Measurements from ENCODE around the gene OR52H1. TPM values are rescaled to one million over a fixed set of nuclear protein-coding genes. Genes with fewer than 3 reads are reported as not detected.

The OR52H1 gene
- not detected for total RNA-seq
- long read RNA-seq, result 0 reads

DNA sequence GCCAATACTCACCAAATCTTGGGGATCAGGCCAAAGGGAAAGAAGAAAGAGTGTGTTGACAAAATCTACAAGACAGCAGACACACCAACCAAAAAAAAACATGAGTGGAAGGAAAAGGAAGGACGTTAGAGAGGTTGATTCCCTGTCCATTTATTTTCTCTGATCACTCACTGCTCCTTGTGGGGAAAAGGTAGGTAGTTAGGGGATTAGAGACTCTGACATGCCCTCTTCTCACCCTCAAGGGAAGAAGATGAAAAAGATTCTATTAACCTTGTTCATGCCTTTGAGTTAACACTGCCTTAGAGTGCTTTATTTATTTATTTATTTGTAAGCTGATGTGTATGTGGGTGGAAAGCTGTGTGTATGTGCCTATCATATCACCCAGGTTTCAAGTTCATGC is at the start of gene OR52H1:
OR52H1 (minus strand) TSS at position 101 of the 400 bp plus-strand sequence. CDS start 3,035 bp downstream, outside the sequence.
- DNase-seq, result no peak
- no peaks in the 10 kb centered on the region for H3K4me1 ChIP-seq
- no peak within 1 kb of the TSS for H3K4me3 ChIP-seq
- no peak within 1 kb of the TSS for H3K27ac ChIP-seq (replicated peaks)
- no peaks in the 10 kb centered on the region for H3K9me3 ChIP-seq (replicated peaks)
- H3K36me3 ChIP-seq, result no peaks in the 10 kb centered on the region
- TF ChIP-seq, protein P1, sequence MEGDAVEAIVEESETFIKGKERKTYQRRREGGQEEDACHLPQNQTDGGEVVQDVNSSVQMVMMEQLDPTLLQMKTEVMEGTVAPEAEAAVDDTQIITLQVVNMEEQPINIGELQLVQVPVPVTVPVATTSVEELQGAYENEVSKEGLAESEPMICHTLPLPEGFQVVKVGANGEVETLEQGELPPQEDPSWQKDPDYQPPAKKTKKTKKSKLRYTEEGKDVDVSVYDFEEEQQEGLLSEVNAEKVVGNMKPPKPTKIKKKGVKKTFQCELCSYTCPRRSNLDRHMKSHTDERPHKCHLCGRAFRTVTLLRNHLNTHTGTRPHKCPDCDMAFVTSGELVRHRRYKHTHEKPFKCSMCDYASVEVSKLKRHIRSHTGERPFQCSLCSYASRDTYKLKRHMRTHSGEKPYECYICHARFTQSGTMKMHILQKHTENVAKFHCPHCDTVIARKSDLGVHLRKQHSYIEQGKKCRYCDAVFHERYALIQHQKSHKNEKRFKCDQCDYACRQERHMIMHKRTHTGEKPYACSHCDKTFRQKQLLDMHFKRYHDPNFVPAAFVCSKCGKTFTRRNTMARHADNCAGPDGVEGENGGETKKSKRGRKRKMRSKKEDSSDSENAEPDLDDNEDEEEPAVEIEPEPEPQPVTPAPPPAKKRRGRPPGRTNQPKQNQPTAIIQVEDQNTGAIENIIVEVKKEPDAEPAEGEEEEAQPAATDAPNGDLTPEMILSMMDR (IDR thresholded peaks at IDR 0.05; ENCODE audit: borderline replicate concordance), result no peak
- no peaks in the 10 kb centered on the region for H3K27me3 ChIP-seq (ENCODE audit: low read depth)
- intact Hi-C loops (cut with micrococcal nuclease), result no loop called here

DNA sequence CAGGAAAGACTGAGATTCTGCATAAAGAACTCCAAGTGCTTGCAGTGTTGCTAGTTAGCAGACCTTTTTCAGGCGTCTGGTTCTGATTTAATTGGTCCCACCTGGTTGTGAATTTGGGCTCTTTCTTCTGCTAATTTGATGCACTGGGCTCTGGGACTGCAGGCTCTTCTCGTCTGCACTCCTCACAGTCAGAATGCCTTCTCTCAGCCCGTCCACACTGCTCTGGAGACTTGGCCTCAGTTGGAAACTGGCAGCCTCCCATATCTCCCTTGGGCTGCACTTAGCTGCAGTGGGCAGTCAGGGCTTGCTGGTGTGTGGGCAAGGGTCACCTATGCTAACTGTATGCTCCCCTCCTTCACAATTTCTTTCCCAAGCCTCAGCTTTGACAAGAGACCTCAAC is 49.6 kb upstream of the OR52H1 start:
- Histone ChIP-seq H3K4me1 (peaks cover 29% of the 10 kb centered on the region), H3K4me3 (no peak overlapping the region), H3K36me3 (no peaks in the 10 kb centered on the region), H3K9me3 (replicated peaks) (no peaks in the 10 kb centered on the region), H3K27me3 (ENCODE audit: low read depth) (no peaks in the 10 kb centered on the region), H3K27ac (replicated peaks) (no peak overlapping the region)
- intact Hi-C loops (cut with micrococcal nuclease), result no loop called here
- TF ChIP-seq, protein P1 (IDR thresholded peaks at IDR 0.05; ENCODE audit: borderline replicate concordance), result no peak
- no peak for DNase-seq

DNA sequence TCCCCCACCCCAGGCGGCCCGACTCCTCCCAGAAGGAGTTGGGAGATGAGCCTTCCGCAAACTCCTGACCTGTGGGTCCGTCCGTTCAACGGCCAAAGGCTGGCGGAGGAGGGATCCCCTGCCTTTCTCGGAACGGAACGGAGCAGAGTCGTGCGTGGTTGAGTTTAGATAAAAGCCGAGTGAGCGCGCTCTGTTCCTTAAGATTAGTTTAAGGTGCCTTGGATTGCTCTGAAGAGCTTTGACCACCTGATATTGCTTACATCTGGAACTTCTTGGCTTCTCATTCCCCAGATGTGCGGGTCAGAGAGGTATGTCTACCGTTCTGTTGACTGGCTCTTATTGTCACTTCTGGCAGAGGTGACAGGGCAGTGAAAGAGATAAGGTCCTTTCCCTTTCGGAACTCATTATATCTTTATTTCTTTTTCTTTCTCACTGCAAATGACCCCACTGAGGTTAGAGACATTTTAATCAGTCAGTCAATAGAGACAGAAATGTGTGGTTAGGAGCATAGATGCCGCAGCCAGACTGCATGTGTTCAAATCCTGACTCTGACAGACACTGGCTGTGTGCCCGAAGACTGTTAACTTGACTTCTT is 48.4 kb upstream of the OR52H1 start, which contains the start of gene TRIM6:
TRIM6 (plus strand) TSS at position 31 of the 595 bp plus-strand sequence; CDS start at position 292, 261 bp downstream.
- Histone ChIP-seq H3K27me3 (ENCODE audit: low read depth) (no peaks in the 10 kb centered on the region), H3K36me3 (no peaks in the 10 kb centered on the region), H3K4me1 (peaks cover 29% of the 10 kb centered on the region), H3K27ac (replicated peaks) (peak within 1 kb of the TSS; percentile 58), H3K4me3 (peak within 1 kb of the TSS; percentile 68), H3K9me3 (replicated peaks) (no peaks in the 10 kb centered on the region)
- DNase-seq, result peak; percentile 50
- intact Hi-C loops (cut with micrococcal nuclease), result no loop called here
- TF ChIP-seq, protein P1 (IDR thresholded peaks at IDR 0.05; ENCODE audit: borderline replicate concordance), result no peak

DNA sequence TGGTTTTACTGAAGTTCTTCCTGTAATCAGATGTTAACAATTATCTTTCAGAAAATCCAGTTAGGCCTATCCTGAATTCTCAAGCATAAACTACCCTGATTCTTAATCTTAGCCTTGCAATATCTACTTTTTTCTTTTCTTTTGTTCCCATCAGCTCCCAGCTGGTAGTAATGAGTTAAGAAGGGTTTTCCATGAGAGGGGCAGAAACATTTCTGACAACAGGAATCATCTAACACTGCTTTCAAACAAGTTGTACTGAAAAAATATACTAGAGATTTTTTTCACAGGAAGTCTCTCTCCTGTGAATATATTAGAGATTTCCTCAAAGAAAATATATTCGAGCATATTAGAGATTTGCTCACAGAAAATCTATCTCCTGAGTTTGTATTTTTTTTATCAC is 44.8 kb upstream of the OR52H1 start:
- intact Hi-C loops (cut with micrococcal nuclease), result no loop called here
- Histone ChIP-seq H3K9me3 (replicated peaks) (no peaks in the 10 kb centered on the region), H3K27ac (replicated peaks) (no peak overlapping the region), H3K27me3 (ENCODE audit: low read depth) (no peaks in the 10 kb centered on the region), H3K36me3 (no peaks in the 10 kb centered on the region), H3K4me1 (peaks cover 21% of the 10 kb centered on the region), H3K4me3 (no peak overlapping the region)
- DNase-seq, result no peak
- TF ChIP-seq, protein P1 (IDR thresholded peaks at IDR 0.05; ENCODE audit: borderline replicate concordance), result no peak

DNA sequence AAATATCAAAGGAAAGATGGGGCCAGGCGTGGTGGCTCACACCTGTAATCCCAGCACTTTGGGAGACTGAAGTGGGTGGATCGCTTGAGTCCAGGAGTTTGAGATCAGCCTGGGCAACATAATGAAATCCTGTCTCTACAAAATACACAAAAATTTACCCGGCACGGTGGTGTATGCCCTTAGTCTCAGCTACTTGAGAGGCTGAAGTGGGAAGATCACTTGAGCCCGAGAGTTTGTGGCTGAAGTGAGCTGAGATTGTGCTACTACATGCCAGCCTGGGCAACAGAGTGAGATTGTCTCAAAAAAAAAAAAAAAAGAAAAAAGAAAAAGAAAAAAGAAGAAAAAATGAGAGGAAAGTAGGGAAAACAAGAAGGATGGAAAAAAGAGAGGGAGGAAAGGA is 44.3 kb upstream of the OR52H1 start:
- TF ChIP-seq, protein P1 (IDR thresholded peaks at IDR 0.05; ENCODE audit: borderline replicate concordance), result no peak
- no peak overlapping the region for H3K4me3 ChIP-seq
- intact Hi-C loops (cut with micrococcal nuclease), result no loop called here
- H3K4me1 ChIP-seq, result peaks cover 16% of the 10 kb centered on the region
- no peaks in the 10 kb centered on the region for H3K27me3 ChIP-seq (ENCODE audit: low read depth)
- no peaks in the 10 kb centered on the region for H3K36me3 ChIP-seq
- H3K27ac ChIP-seq (replicated peaks), result no peak overlapping the region
- H3K9me3 ChIP-seq (replicated peaks), result no peaks in the 10 kb centered on the region
- DNase-seq, result no peak
